GM12878 (cell line): ENCODE data around the gene AP1AR. TPM values are rescaled to one million over a fixed set of nuclear protein-coding genes. Genes with fewer than 3 reads are reported as not detected.

Source experiments
- ATAC-seq: fragments of 200-7000 bp; cut with Tn5 transposase; 3 replicates; pipeline ENCODE4 v1.9.1; 2020; ENCODE audit warnings: mild to moderate bottlenecking, moderate library complexity
- BruUV-seq: library from RNA; stranded (reverse); fragments of 400-500 nt; replicated peaks from 2 replicates; lab custom pipeline; 2021; lab: Mats Ljungman, UMichigan
- CTCF ChIA-PET: fragments of 300-600 bp; sonication (Branson Sonifier 250); formaldehyde crosslinking; extraction: SDS; loops from one replicate; lab custom pipeline; 2021; ENCODE audit warnings: inconsistent platforms; lab: Yijun Ruan, JAX
- POLR2A ChIA-PET: fragments of 350-600 bp; formaldehyde crosslinking; extraction: SDS; loops from one replicate; lab custom pipeline; 2021; ENCODE audit warnings: inconsistent platforms; lab: Charles Lee
- RAD21 ChIA-PET: fragments of 300-600 bp; sonication (Branson Sonifier 250); formaldehyde crosslinking; loops from one replicate; lab custom pipeline; 2023; ENCODE audit warnings: antibody characterized with exemption; ENCODE audit not compliant: unreplicated experiment; lab: Charles Lee
- SMC1A ChIA-PET: fragments of 300-600 bp; sonication (Branson Sonifier 250); formaldehyde crosslinking; loops from one replicate; lab custom pipeline; 2023; ENCODE audit not compliant: unreplicated experiment, uncharacterized antibody; lab: Charles Lee
- DNase-seq: peaks from one replicate; pipeline ENCODE4 v3.0.0-alpha.2; 2011; ENCODE audit warnings: low read depth, low spot score
- FAIRE-seq: peaks from 3 replicates; lab custom pipeline; 2011; peaks lifted over from hg19 to GRCh38; lab: Jason Lieb, UNC
- H2AFZ ChIP-seq: 2 replicates; pipeline ENCODE4 v1.6.0; 2011; ENCODE audit warnings: low read depth, low read length, control low read depth; ENCODE audit not compliant: control insufficient read depth
- H3K27ac ChIP-seq: 2 replicates; pipeline ENCODE4 v1.5.1; 2011; ENCODE audit warnings: control low read depth; ENCODE audit not compliant: control insufficient read depth, insufficient read depth
- H3K27me3 ChIP-seq, 2 experiments: replicated peaks in 1 of 2; 2 replicates each; pipeline versions ENCODE4 v1.6.0 to v1.6.1; 2011; ENCODE audit warnings: low read length in 1 of 2; ENCODE audit not compliant: control insufficient read depth in 2 of 2, insufficient read depth in 2 of 2
- H3K36me3 ChIP-seq, 2 experiments: 2 replicates each; pipeline ENCODE4 v1.5.1; 2011; ENCODE audit warnings: low read length in 1 of 2; ENCODE audit not compliant: control insufficient read depth in 2 of 2, insufficient read depth in 2 of 2
- H3K4me1 ChIP-seq: 2 replicates; pipeline ENCODE4 v1.6.1; 2011; ENCODE audit warnings: mild to moderate bottlenecking, low read length, moderate library complexity, mixed read lengths; ENCODE audit not compliant: control insufficient read depth, insufficient read depth
- H3K4me2 ChIP-seq: 2 replicates; pipeline ENCODE4 v1.6.0; 2011; ENCODE audit warnings: control low read depth; ENCODE audit not compliant: control insufficient read depth, insufficient read depth
- H3K4me3 ChIP-seq: fragments of 200-600 bp; sonication (generic); 2 replicates; pipeline ENCODE4 v1.5.1; 2016
- H3K79me2 ChIP-seq: 2 replicates; pipeline ENCODE4 v1.6.0; 2011; ENCODE audit warnings: low read length; ENCODE audit not compliant: control insufficient read depth, insufficient read depth
- H3K9ac ChIP-seq: 2 replicates; pipeline ENCODE4 v1.8.0; 2011; ENCODE audit warnings: low read length, control low read depth, mixed read lengths; ENCODE audit not compliant: control insufficient read depth, insufficient read depth
- H3K9me3 ChIP-seq: replicated peaks from 3 replicates; pipeline ENCODE4 v1.5.1; 2011; ENCODE audit warnings: mild to moderate bottlenecking, low read length; ENCODE audit not compliant: control insufficient read depth, insufficient read depth
- H4K20me1 ChIP-seq: 2 replicates; pipeline ENCODE4 v1.6.0; 2011; ENCODE audit not compliant: control insufficient read depth, insufficient read depth
- ASH2L ChIP-seq: fragments of 300-600, 200-600 bp; sonication (generic); IDR thresholded peaks from 2 replicates; pipeline ENCODE4 v1.6.1; 2017; ENCODE audit warnings: low read depth, mild to moderate bottlenecking, borderline replicate concordance
- ATF7 ChIP-seq: fragments of 450-650 bp; IDR thresholded peaks from 2 replicates; pipeline ENCODE4 v1.6.1; 2016; ENCODE audit warnings: low read depth, mild to moderate bottlenecking
- BCL3 ChIP-seq: IDR thresholded peaks from 2 replicates; pipeline ENCODE4 v1.6.1; 2011; ENCODE audit warnings: borderline replicate concordance, low read depth, mild to moderate bottlenecking, moderate library complexity, low read length; ENCODE audit not compliant: insufficient read depth, poor library complexity, severe bottlenecking
- BHLHE40 ChIP-seq, 2 experiments: fragments of 450-650 bp in 1 of 2; IDR thresholded peaks; 2 replicates each; pipeline ENCODE4 v1.6.1; 2011 to 2017; ENCODE audit warnings: low read depth in 2 of 2, borderline replicate concordance in 1 of 2, improper control_type of control experiment in 1 of 2, low read length in 1 of 2, mild to moderate bottlenecking in 1 of 2
- DPF2 ChIP-seq: fragments of 450-650 bp; IDR thresholded peaks from 2 replicates; pipeline ENCODE4 v1.6.1; 2017; ENCODE audit warnings: mild to moderate bottlenecking
- ETV6 ChIP-seq, 2 experiments: fragments of 450-650 bp in 1 of 2; IDR thresholded peaks in 1 of 2; conservative IDR thresholded peaks in 1 of 2; 2 replicates each; pipeline ENCODE4 v1.6.1; 2014; ENCODE audit warnings: antibody characterized with exemption in 1 of 2, borderline replicate concordance in 1 of 2, low read depth in 1 of 2, mild to moderate bottlenecking in 1 of 2, moderate library complexity in 1 of 2
- JUNB ChIP-seq: IDR thresholded peaks from 2 replicates; pipeline ENCODE4 v1.6.1; 2016; ENCODE audit warnings: antibody characterized with exemption, mild to moderate bottlenecking
- MEF2B ChIP-seq: fragments of 450-650 bp; IDR thresholded peaks from 2 replicates; pipeline ENCODE4 v1.6.1; 2018; ENCODE audit warnings: mild to moderate bottlenecking, moderate library complexity; ENCODE audit not compliant: partially characterized antibody, poor library complexity, severe bottlenecking
- MTA2 ChIP-seq: fragments of 450-650 bp; IDR thresholded peaks from 2 replicates; pipeline ENCODE4 v1.6.1; 2016; ENCODE audit warnings: low read depth, mild to moderate bottlenecking, moderate library complexity
- MTA3 ChIP-seq: IDR thresholded peaks from 2 replicates; pipeline ENCODE4 v1.6.1; 2012; ENCODE audit warnings: low read length, inconsistent platforms, borderline replicate concordance
- MYB ChIP-seq: fragments of 150-350 bp; IDR thresholded peaks from 2 replicates; pipeline ENCODE4 v1.6.1; 2014; ENCODE audit warnings: mild to moderate bottlenecking, low read depth, low read length, borderline replicate concordance
- NBN ChIP-seq: fragments of 450-650 bp; IDR thresholded peaks from 2 replicates; pipeline ENCODE4 v1.6.1; 2016
- NR2C2 ChIP-seq: IDR thresholded peaks from 2 replicates; pipeline ENCODE4 v1.6.1; 2011; ENCODE audit warnings: borderline replicate concordance, low read depth; ENCODE audit not compliant: control insufficient read depth, insufficient read length
- SMAD1 ChIP-seq: fragments of 450-650 bp; IDR thresholded peaks from 2 replicates; pipeline ENCODE4 v1.6.1; 2018; ENCODE audit warnings: mild to moderate bottlenecking, low read depth; ENCODE audit not compliant: partially characterized antibody
- TAF1 ChIP-seq: IDR thresholded peaks from 2 replicates; pipeline ENCODE4 v1.6.1; 2011; ENCODE audit warnings: mild to moderate bottlenecking, low read depth, low read length, borderline replicate concordance
- TCF12 ChIP-seq: IDR thresholded peaks from 2 replicates; pipeline ENCODE4 v1.6.1; 2011; ENCODE audit warnings: low read depth, mild to moderate bottlenecking, low read length
- ZBED1 ChIP-seq: IDR thresholded peaks from 2 replicates; pipeline ENCODE4 v1.6.1; 2016; ENCODE audit warnings: borderline replicate concordance
- ZNF592 ChIP-seq: fragments of 450-650 bp; IDR thresholded peaks from 2 replicates; pipeline ENCODE4 v1.6.1; 2017; ENCODE audit warnings: mild to moderate bottlenecking, moderate library complexity
- WGBS: methylation state at CpG from one replicate; pipeline ENCODE4 v1.1.6; 2016; ENCODE audit warnings: low lambda C conversion rate; ENCODE audit not compliant: insufficient replicate concordance, insufficient coverage; ENCODE audit errors: missing lambda C conversion rate; 5-methylcytosine and 5-hydroxymethylcytosine counted together
- in situ Hi-C: fragments of 300-500 bp; cut with MboI; formaldehyde crosslinking; loops from 9 replicates; pipeline ENCODE4 v1.14.3; 2018; ENCODE audit warnings: mixed read lengths
- intact Hi-C: fragments of 100-400 bp; cut with micrococcal nuclease; formaldehyde crosslinking; loops from one replicate; pipeline ENCODE4 v1.14.2; 2022; ENCODE audit not compliant: unreplicated experiment
- polyA plus RNA-seq, 11 experiments: library from polyadenylated mRNA; depleted of rRNA in 4 of 11; unstranded in 6 of 11; stranded (reverse) in 5 of 11; fragments of >200 nt; fragmentation: Nextera tagmentation in 4 of 11; fragmentation: Illumina TruSeq in 1 of 11; extraction: Ambion mirVana in 4 of 11; extraction: Trizol in 1 of 11; gene quantifications; 1 replicate in 1 of 11; 2 replicates in 10 of 11; pipeline versions ENCODE4 v1.2.1 to v1.2.3, GENCODE V29; 2011 to 2016; ENCODE audit warnings: inconsistent platforms in 2 of 11, missing spikeins in 2 of 11, low read depth in 1 of 11
- total RNA-seq, 4 experiments: library from RNA; depleted of rRNA in 3 of 4; stranded (reverse); fragments of >200 nt in 3 of 4; fragmentation: Illumina TruSeq in 1 of 4; extraction: Trizol in 1 of 4; gene quantifications; 2 replicates each; pipeline versions ENCODE4 v1.2.1 to v1.2.3, GENCODE V29; 2013 to 2021

The AP1AR gene
- total and polyA plus RNA-seq, 10 of the 15 experiments (the other 5 are each of a cell fraction or from before 2014, with no cell fraction given): 5.6 to 29.1 (median 16.3) TPM

GRCh38 chr4:112288455-112288854 is 56.9 kb downstream of the AP1AR start:
- Histone ChIP-seq H3K4me2 (peak overlapping the region; percentile 96), H3K36me3 (no peaks in the 10 kb centered on the region), H2AFZ (peak overlapping the region; percentile 30; the same call in 1 of the 2 replicates), H3K4me1 (peaks cover 24% of the 10 kb centered on the region), H4K20me1 (no peaks in the 10 kb centered on the region), H3K27ac (peak overlapping the region; percentile 99), H3K9me3 (no peaks in the 10 kb centered on the region; the same call in 2 of the 3 replicates), H3K79me2 (peaks cover 59% of the 10 kb centered on the region), H3K4me3 (peak overlapping the region; percentile 37; the same call in 1 of the 2 replicates), H3K27me3 (no peaks in the 10 kb centered on the region), H3K9ac (peak overlapping the region; percentile 99)
- in situ Hi-C loops (no loop called here), intact Hi-C loops (loop anchor here (1.0 to 10.0 kb wide), 3 partner anchors 30 to 1476 kb away; partner anchors contain the start of gene CAMK2D)
- BruUV-seq: no TSS peak
- ATAC-seq (peak; percentile 38), DNase-seq (no peak), FAIRE-seq (peak; percentile 18)
- ChIA-PET RAD21 (interaction anchor here (1.1 to 14.1 kb wide), 11 partner anchors 8 to 228 kb away, joined by 3 to 151 read pairs (median 20); partner anchors contain the start of genes ALPK1 and NEUROG2), CTCF (interaction anchor here (1.3 to 4.8 kb wide), 8 partner anchors 10 to 236 kb away, joined by 3 to 27 read pairs (median 7); partner anchors contain the start of gene NEUROG2), POLR2A (interaction anchor here (0.6 to 7.2 kb wide), 10 partner anchors 9 to 229 kb away, joined by 3 to 61 read pairs (median 12); partner anchors contain the start of genes ALPK1, AP1AR and NEUROG2), SMC1A (interaction anchor here (1.3 to 22.9 kb wide), 8 partner anchors 9 to 228 kb away, joined by 3 to 247 read pairs (median 30); partner anchors contain the start of genes ALPK1 and NEUROG2)
- WGBS: 0% methylated on average over 3 of the region's 3 CpGs
- TF ChIP-seq ZNF592 (0 out of 2 replicates have a peak, but pooled peaks have one; percentile 42), ETV6 (conservative IDR thresholded peaks at IDR 0.05 in 1 of 2, IDR thresholded peaks at IDR 0.05 in 1 of 2; ENCODE audit: borderline replicate concordance in 1 of 2, low read depth in 1 of 2) (peak in 1 of 2 experiments; percentile 49; a peak in 1 of 4 replicates), MTA2 (peak; percentile 71), MEF2B (peak; percentile 49), ATF7 (peak; percentile 65; the same call in 1 of the 2 replicates), SMAD1 (peak; percentile 26), ASH2L (peak; percentile 77; the same call in 1 of the 2 replicates), JUNB (no peak; the same call in none of the 2 replicates), NBN (peak; percentile 49), NR2C2 (no peak), MYB (peak; percentile 79; the same call in 1 of the 2 replicates), TAF1 (peak; percentile 55; the same call in 1 of the 2 replicates), TCF12 (0 out of 2 replicates have a peak, but pooled peaks have one; percentile 42), BHLHE40 (IDR thresholded peaks at IDR 0.05; ENCODE audit: borderline replicate concordance in 1 of 2, low read depth in 2 of 2, low read length in 1 of 2) (peak; percentile 29 to 64; a peak in 2 of 4 replicates), BCL3 (peak; percentile 52), ZBED1 (peak; percentile 63), DPF2 (peak; percentile 56; the same call in 1 of the 2 replicates), MTA3 (no peak)
